PC-9 (cell line): ENCODE measurements around the gene TMEM165. TPM values are rescaled to one million over a fixed set of nuclear protein-coding genes. Genes with fewer than 3 reads are reported as not detected.

Experiments used
- BruUV-seq: library from RNA; stranded (reverse); fragments of 400-500 nt; replicated peaks from 2 replicates; lab custom pipeline; 2021; lab: Mats Ljungman, UMichigan
- CTCF ChIA-PET: fragments of 300-600 bp; sonication (Branson Sonifier 250); formaldehyde crosslinking; loops from one replicate; lab custom pipeline; 2022; ENCODE audit warnings: antibody characterized with exemption; lab: Charles Lee
- POLR2A ChIA-PET: fragments of 300-600 bp; sonication (Branson Sonifier 250); formaldehyde crosslinking; loops from one replicate; lab custom pipeline; 2022; ENCODE audit warnings: antibody characterized with exemption; ENCODE audit not compliant: unreplicated experiment; lab: Charles Lee
- DNase-seq, 2 experiments: peaks; one replicate each; pipeline versions ENCODE4 v3.0.0 to v3.0.0-alpha.2; 2015 to 2022; ENCODE audit warnings: mixed read lengths in 1 of 2
- H2AFZ ChIP-seq: fragments of 200-600 bp; sonication (generic); 2 replicates; pipeline ENCODE4 v1.8.1; 2017; ENCODE audit warnings: antibody characterized with exemption
- H3F3A ChIP-seq: fragments of 200-600 bp; sonication (generic); 2 replicates; pipeline ENCODE4 v1.8.1; 2017; ENCODE audit warnings: antibody characterized with exemption, mild to moderate bottlenecking, low read depth; ENCODE audit not compliant: insufficient read depth
- H3K27ac ChIP-seq: fragments of 200-600 bp; sonication (generic); 2 replicates; pipeline ENCODE4 v1.6.1; 2016; ENCODE audit warnings: mixed run types
- H3K27me3 ChIP-seq: fragments of 200-600 bp; sonication (generic); 2 replicates; pipeline ENCODE4 v1.6.1; 2016; ENCODE audit warnings: low read depth, mixed run types; ENCODE audit not compliant: insufficient read depth
- H3K36me3 ChIP-seq: fragments of 200-600 bp; sonication (generic); 2 replicates; pipeline ENCODE4 v1.6.1; 2016; ENCODE audit warnings: low read depth, mixed run types
- H3K4me1 ChIP-seq: fragments of 200-600 bp; sonication (generic); replicated peaks from 2 replicates; pipeline ENCODE4 v1.6.1; 2016; ENCODE audit warnings: mixed run types; ENCODE audit not compliant: insufficient read depth
- H3K4me2 ChIP-seq: fragments of 200-600 bp; sonication (generic); 2 replicates; pipeline ENCODE4 v1.6.1; 2017; ENCODE audit warnings: mixed run types
- H3K4me3 ChIP-seq: fragments of 200-600 bp; sonication (generic); 2 replicates; pipeline ENCODE4 v1.6.1; 2016; ENCODE audit warnings: mixed run types
- H3K79me2 ChIP-seq: fragments of 200-600 bp; sonication (generic); 2 replicates; pipeline ENCODE4 v1.6.1; 2017; ENCODE audit warnings: low read depth, mixed run types
- H3K9me2 ChIP-seq: fragments of 200-600 bp; sonication (generic); 2 replicates; pipeline ENCODE4 v1.8.1; 2017; ENCODE audit warnings: mild to moderate bottlenecking; ENCODE audit not compliant: insufficient read depth
- H3K9me3 ChIP-seq: fragments of 200-600 bp; sonication (generic); 2 replicates; pipeline ENCODE4 v1.8.1; 2016; ENCODE audit warnings: low read depth; ENCODE audit not compliant: insufficient read depth
- H4K20me1 ChIP-seq: fragments of 200-600 bp; sonication (generic); 2 replicates; pipeline ENCODE4 v1.8.1; 2017; ENCODE audit not compliant: insufficient read depth
- EZH2 ChIP-seq: fragments of 200-600 bp; sonication (generic); IDR thresholded peaks from 2 replicates; pipeline ENCODE4 v1.8.0; 2017; ENCODE audit warnings: antibody characterized with exemption, low read depth
- intact Hi-C: fragments of 100-400 bp; cut with micrococcal nuclease; formaldehyde crosslinking; loops from one replicate; pipeline ENCODE4 v1.10.0; 2022; ENCODE audit not compliant: unreplicated experiment
- total RNA-seq: library from RNA; stranded (reverse); gene quantifications from 2 replicates; pipeline ENCODE4 v1.2.3, GENCODE V29; 2021
- TF ChIP-seq, protein P1 (sequence below): fragments of 200-600 bp; sonication (generic); conservative IDR thresholded peaks from 2 replicates; pipeline ENCODE4 v1.6.1; 2017; ENCODE audit warnings: mixed run types, antibody characterized with exemption, mild to moderate bottlenecking, moderate library complexity

The TMEM165 gene
- total RNA-seq, 1 experiment from 2014 or later = 61.4 TPM

DNA sequence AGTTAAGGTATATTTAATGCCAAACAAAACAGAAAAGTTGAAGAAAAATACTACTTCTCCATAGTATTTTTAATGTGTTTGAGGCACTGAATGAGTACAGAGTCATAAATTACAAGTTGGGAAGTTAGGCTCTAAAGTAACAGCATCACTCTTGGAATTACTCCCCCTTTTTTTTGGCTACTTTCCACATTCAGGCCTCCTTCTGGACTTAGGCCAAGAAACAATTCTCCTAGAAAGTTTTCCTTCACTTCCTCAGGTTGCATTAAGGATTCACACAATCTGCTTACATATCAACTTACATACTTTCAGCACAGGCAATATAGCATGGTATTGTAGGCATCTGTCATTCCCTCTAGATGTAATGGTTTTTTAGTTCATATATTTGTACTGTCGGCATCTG lies 52.1 kb downstream of the TMEM165 start:
- no peak for DNase-seq
- Histone ChIP-seq H4K20me1 (no peaks in the 10 kb centered on the region), H3K4me3 (no peak overlapping the region), H3K4me2 (no peak overlapping the region), H2AFZ (no peak overlapping the region), H3F3A (no peaks in the 10 kb centered on the region), H3K79me2 (no peaks in the 10 kb centered on the region), H3K27me3 (no peaks in the 10 kb centered on the region), H3K9me3 (no peaks in the 10 kb centered on the region), H3K4me1 (no peaks in the 10 kb centered on the region), H3K27ac (no peak overlapping the region), H3K36me3 (no peaks in the 10 kb centered on the region), H3K9me2 (no peaks in the 10 kb centered on the region)
- intact Hi-C loops = loop anchor here (5.0 to 10.0 kb wide), 3 partner anchors 97 to 419 kb away; partner anchors contain the start of gene CLOCK
- TF ChIP-seq EZH2 = no peak
- TF ChIP-seq, protein P1, sequence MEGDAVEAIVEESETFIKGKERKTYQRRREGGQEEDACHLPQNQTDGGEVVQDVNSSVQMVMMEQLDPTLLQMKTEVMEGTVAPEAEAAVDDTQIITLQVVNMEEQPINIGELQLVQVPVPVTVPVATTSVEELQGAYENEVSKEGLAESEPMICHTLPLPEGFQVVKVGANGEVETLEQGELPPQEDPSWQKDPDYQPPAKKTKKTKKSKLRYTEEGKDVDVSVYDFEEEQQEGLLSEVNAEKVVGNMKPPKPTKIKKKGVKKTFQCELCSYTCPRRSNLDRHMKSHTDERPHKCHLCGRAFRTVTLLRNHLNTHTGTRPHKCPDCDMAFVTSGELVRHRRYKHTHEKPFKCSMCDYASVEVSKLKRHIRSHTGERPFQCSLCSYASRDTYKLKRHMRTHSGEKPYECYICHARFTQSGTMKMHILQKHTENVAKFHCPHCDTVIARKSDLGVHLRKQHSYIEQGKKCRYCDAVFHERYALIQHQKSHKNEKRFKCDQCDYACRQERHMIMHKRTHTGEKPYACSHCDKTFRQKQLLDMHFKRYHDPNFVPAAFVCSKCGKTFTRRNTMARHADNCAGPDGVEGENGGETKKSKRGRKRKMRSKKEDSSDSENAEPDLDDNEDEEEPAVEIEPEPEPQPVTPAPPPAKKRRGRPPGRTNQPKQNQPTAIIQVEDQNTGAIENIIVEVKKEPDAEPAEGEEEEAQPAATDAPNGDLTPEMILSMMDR = no peak
- BruUV-seq = no TSS peak
- POLR2A ChIA-PET = no interaction called here
- CTCF ChIA-PET = no interaction called here

DNA sequence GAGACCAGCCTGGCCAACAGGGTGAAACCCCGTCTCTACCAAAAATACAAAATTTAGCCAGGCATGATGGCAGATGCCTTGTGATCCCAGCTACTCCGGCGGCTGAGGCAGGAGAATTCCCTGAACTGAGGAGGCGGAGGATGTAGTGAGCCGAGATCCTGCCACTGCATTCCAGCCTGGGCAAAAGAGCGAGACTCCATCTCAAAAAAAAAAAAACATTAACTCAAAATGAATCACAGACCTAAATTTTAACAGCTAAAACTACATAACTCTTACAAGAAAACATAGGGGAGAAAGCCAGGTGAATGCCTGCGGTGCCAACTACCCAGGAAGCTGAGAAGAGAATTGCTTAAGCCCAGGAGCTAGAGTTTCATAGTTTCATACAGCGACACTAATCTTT lies 54.8 kb downstream of the TMEM165 start:
- no peaks in the 10 kb centered on the region for H4K20me1 ChIP-seq
- BruUV-seq = no TSS peak
- intact Hi-C loops = no loop called here
- no peaks in the 10 kb centered on the region for H3K27me3 ChIP-seq
- ChIA-PET CTCF (interaction anchor here (0.6 kb wide), 1 partner anchor 107 kb away, joined by 6 read pairs; no protein-coding TSS in a partner anchor), POLR2A (no interaction called here)
- H3F3A ChIP-seq = no peaks in the 10 kb centered on the region
- TF ChIP-seq, protein P1 = no peak
- no peak for TF ChIP-seq EZH2
- H3K36me3 ChIP-seq = no peaks in the 10 kb centered on the region
- H3K79me2 ChIP-seq = no peaks in the 10 kb centered on the region
- H3K9me2 ChIP-seq = no peaks in the 10 kb centered on the region
- H3K4me2 ChIP-seq = no peak overlapping the region
- H3K27ac ChIP-seq = no peak overlapping the region
- H3K9me3 ChIP-seq = no peaks in the 10 kb centered on the region
- no peak overlapping the region for H2AFZ ChIP-seq
- H3K4me3 ChIP-seq = no peak overlapping the region
- no peaks in the 10 kb centered on the region for H3K4me1 ChIP-seq
- DNase-seq = no peak

DNA sequence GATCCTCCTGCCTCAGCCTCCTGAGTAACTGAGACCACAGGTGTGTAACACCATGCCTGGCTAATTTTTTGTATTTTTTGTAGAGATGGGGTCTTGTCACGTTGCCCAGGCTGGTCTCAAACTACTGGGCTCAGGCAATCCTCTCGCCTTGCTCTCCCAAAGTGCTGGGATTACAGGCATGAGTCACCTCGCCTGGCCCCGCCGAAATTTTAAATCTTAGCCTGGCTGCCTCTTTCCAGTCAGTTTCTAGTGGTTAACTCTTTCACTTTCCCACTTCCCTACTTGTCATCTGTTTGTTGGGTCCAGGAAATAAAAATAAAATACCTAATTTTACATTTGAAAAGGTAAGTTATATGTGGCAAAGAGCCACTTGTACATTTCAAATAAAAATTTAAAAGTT lies 62.4 kb downstream of the TMEM165 start:
- Histone ChIP-seq H3K9me2 (no peaks in the 10 kb centered on the region), H2AFZ (no peak overlapping the region), H3K27me3 (no peaks in the 10 kb centered on the region), H3K36me3 (no peaks in the 10 kb centered on the region), H3K4me3 (no peak overlapping the region), H3F3A (no peaks in the 10 kb centered on the region), H3K27ac (no peak overlapping the region), H3K4me1 (no peaks in the 10 kb centered on the region), H3K9me3 (no peaks in the 10 kb centered on the region), H3K4me2 (no peak overlapping the region), H4K20me1 (no peaks in the 10 kb centered on the region), H3K79me2 (no peaks in the 10 kb centered on the region)
- intact Hi-C loops = no loop called here
- POLR2A ChIA-PET = no interaction called here
- CTCF ChIA-PET = no interaction called here
- TF ChIP-seq, protein P1 = no peak
- TF ChIP-seq EZH2 = no peak
- no TSS peak for BruUV-seq
- no peak for DNase-seq
